Fibroblast of skin of right quadriceps (primary cell): Measurements from ENCODE around the gene DVL1.

ENCODE experiments used
- DNase-seq: peaks from one replicate; pipeline ENCODE4 v3.0.0-alpha.2; 2013

DVL1 gene

GRCh38 chr1:1355416-1355815, 6.2 kb upstream of the DVL1 start:
- no peak for DNase-seq

- DNase-seq: no peak
These were observed 5.3 kb upstream of the DVL1 start for GRCh38 chr1:1354271-1355247.

GRCh38 chr1:1353389-1354151, 4.4 kb upstream of the DVL1 start:
- DNase-seq: no peak

GRCh38 chr1:1352786-1353388, 3.7 kb upstream of the DVL1 start:
- DNase-seq: no peak

- peak; percentile 30 for DNase-seq
These were observed 2.6 kb upstream of the DVL1 start for GRCh38 chr1:1351511-1352427.

GRCh38 chr1:1348420-1349255, 580 bp downstream of the DVL1 start:
- DNase-seq: no peak

- DNase-seq: no peak
These were observed 1.4 kb downstream of the DVL1 start for GRCh38 chr1:1347663-1348419.

- DNase-seq: no peak
These were observed 2.1 kb downstream of the DVL1 start for GRCh38 chr1:1347026-1347595.

GRCh38 chr1:1346501-1346890, 2.7 kb downstream of the DVL1 start:
- no peak for DNase-seq

- no peak for DNase-seq
These were observed 3.2 kb downstream of the DVL1 start for GRCh38 chr1:1345860-1346500.

- no peak for DNase-seq
These were observed 3.8 kb downstream of the DVL1 start for GRCh38 chr1:1345384-1345783.

- DNase-seq: peak; percentile 54
These were observed 4.4 kb downstream of the DVL1 start for GRCh38 chr1:1344655-1345361.

- no peak for DNase-seq
These were observed 5.3 kb downstream of the DVL1 start for GRCh38 chr1:1343811-1344421.

GRCh38 chr1:1342584-1343115, 6.6 kb downstream of the DVL1 start:
- no peak for DNase-seq

GRCh38 chr1:1342061-1342562, 7.1 kb downstream of the DVL1 start:
- no peak for DNase-seq

GRCh38 chr1:1341549-1342021, 7.6 kb downstream of the DVL1 start:
- no peak for DNase-seq

GRCh38 chr1:1340791-1341548, 8.2 kb downstream of the DVL1 start:
- DNase-seq: no peak
